ENCODE results near the gene ANKS1B.
"Not testable (repeated sequence)": the region's sequence is repeated elsewhere in the genome, so short reads cannot be mapped to it uniquely, and the experiment has no call there.

ANKS1B gene

GRCh38 chr12:99984271-99985128 is at the start of gene ANKS1B:
ANKS1B (minus strand) TSS chr12:99984936; CDS start chr12:99984237, 699 bp downstream.
- DNase-seq (ENCODE audit: low read depth, low spot score), result no peak

- no peak for DNase-seq (ENCODE audit: low read depth, low spot score)
Measured at GRCh38 chr12:100031836-100032235, 47.1 kb upstream of the ANKS1B start.

- no peak for DNase-seq (ENCODE audit: low read depth, low spot score)
Measured at GRCh38 chr12:100027671-100028070, 42.9 kb upstream of the ANKS1B start.

GRCh38 chr12:100026241-100026640 is 41.5 kb upstream of the ANKS1B start:
- DNase-seq (ENCODE audit: low read depth, low spot score), result no peak

GRCh38 chr12:100024974-100025555 is 40.3 kb upstream of the ANKS1B start:
- no peak for DNase-seq (ENCODE audit: low read depth, low spot score)

GRCh38 chr12:100020370-100020769 is 35.6 kb upstream of the ANKS1B start:
- DNase-seq (ENCODE audit: low read depth, low spot score), result no peak

GRCh38 chr12:100017056-100017455 is 32.3 kb upstream of the ANKS1B start:
- no peak for DNase-seq (ENCODE audit: low read depth, low spot score)

GRCh38 chr12:100016304-100016703 is 31.6 kb upstream of the ANKS1B start:
- DNase-seq (ENCODE audit: low read depth, low spot score), result not testable (repeated sequence)

- not testable (repeated sequence) for DNase-seq (ENCODE audit: low read depth, low spot score)
Measured at GRCh38 chr12:100005846-100006245, 21.1 kb upstream of the ANKS1B start.

- DNase-seq (ENCODE audit: low read depth, low spot score), result no peak
Measured at GRCh38 chr12:99997806-99998205, 13.1 kb upstream of the ANKS1B start.

- no peak for DNase-seq (ENCODE audit: low read depth, low spot score)
Measured at GRCh38 chr12:99996095-99996494, 11.4 kb upstream of the ANKS1B start.

- DNase-seq (ENCODE audit: low read depth, low spot score), result no peak
Measured at GRCh38 chr12:99985631-99986030, 895 bp upstream of the ANKS1B start.

- no peak for DNase-seq (ENCODE audit: low read depth, low spot score)
Measured at GRCh38 chr12:99985129-99985570, 414 bp upstream of the ANKS1B start.

GRCh38 chr12:99983456-99984258 is 1.1 kb downstream of the ANKS1B start:
- no peak for DNase-seq (ENCODE audit: low read depth, low spot score)

GRCh38 chr12:99981639-99982190 is 3.0 kb downstream of the ANKS1B start:
- DNase-seq (ENCODE audit: low read depth, low spot score), result no peak

- no peak for DNase-seq (ENCODE audit: low read depth, low spot score)
Measured at GRCh38 chr12:99979471-99979870, 5.3 kb downstream of the ANKS1B start.

GRCh38 chr12:99978152-99978551 is 6.6 kb downstream of the ANKS1B start:
- no peak for DNase-seq (ENCODE audit: low read depth, low spot score)

GRCh38 chr12:99977550-99977949 is 7.2 kb downstream of the ANKS1B start:
- DNase-seq (ENCODE audit: low read depth, low spot score), result no peak

GRCh38 chr12:99976762-99977161 is 8.0 kb downstream of the ANKS1B start:
- DNase-seq (ENCODE audit: low read depth, low spot score), result no peak

GRCh38 chr12:99975321-99975720 is 9.4 kb downstream of the ANKS1B start:
- DNase-seq (ENCODE audit: low read depth, low spot score), result no peak

GRCh38 chr12:99974146-99974545 is 10.6 kb downstream of the ANKS1B start:
- DNase-seq (ENCODE audit: low read depth, low spot score), result no peak

- no peak for DNase-seq (ENCODE audit: low read depth, low spot score)
Measured at GRCh38 chr12:99966429-99966828, 18.3 kb downstream of the ANKS1B start.

Measured in activated CD4-positive, CD25-positive, alpha-beta regulatory T cell treated with anti-CD3 and anti-CD28 coated beads, Interleukin-2, amount 50 U/mL, for 16 hours (primary cell).